MM.1S (cell line): Measurements from ENCODE around the gene WWTR1.

Source experiments
- CTCF ChIP-seq: fragments of 300-600 bp; sonication (generic); IDR thresholded peaks from 2 replicates; pipeline ENCODE4 v1.5.1; 2016; ENCODE audit warnings: antibody characterized with exemption, low read length, mixed read lengths
- EZH2phosphoT487 ChIP-seq: fragments of 300-600 bp; sonication (generic); IDR thresholded peaks from 2 replicates; pipeline ENCODE4 v1.6.1; 2018; ENCODE audit warnings: antibody characterized with exemption, low read length

- TF ChIP-seq EZH2phosphoT487 (no peak), CTCF (no peak)
Measured at GRCh38 chr3:149621218-149622005, 36.4 kb downstream of the WWTR1 start.
